ENCODE data around the gene KLHL34.

DNA sequence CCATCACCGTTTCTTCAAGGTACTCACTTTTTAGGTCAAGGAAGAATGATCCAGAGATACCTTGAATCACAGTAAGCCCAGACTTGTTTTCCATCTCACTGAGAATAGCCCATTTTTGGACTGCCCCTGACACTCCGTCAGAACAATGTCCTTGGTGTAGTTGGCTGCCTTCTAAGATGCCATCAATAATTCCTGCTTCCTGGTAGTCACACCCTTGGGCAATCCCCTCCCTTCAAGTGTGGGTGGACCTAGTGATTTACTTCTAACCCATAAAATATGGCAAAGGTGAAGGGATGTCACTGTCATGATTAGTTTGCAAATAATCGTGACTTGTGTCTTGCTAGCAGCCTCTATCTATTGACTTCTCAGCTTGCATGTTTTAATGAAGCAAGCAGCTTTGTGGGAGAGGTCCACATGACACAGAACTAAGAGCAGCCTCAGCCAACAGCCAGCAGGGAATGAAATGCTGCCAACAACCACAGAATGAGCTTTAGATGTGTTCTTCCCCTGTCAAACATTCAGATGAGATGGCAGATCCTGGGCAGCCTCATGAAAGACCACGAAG, 20.0 kb upstream of the KLHL34 start:
- TF ChIP-seq, protein P1, sequence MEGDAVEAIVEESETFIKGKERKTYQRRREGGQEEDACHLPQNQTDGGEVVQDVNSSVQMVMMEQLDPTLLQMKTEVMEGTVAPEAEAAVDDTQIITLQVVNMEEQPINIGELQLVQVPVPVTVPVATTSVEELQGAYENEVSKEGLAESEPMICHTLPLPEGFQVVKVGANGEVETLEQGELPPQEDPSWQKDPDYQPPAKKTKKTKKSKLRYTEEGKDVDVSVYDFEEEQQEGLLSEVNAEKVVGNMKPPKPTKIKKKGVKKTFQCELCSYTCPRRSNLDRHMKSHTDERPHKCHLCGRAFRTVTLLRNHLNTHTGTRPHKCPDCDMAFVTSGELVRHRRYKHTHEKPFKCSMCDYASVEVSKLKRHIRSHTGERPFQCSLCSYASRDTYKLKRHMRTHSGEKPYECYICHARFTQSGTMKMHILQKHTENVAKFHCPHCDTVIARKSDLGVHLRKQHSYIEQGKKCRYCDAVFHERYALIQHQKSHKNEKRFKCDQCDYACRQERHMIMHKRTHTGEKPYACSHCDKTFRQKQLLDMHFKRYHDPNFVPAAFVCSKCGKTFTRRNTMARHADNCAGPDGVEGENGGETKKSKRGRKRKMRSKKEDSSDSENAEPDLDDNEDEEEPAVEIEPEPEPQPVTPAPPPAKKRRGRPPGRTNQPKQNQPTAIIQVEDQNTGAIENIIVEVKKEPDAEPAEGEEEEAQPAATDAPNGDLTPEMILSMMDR (IDR thresholded peaks at IDR 0.05): no peak
- TF ChIP-seq POLR2A (IDR thresholded peaks at IDR 0.05) (no peak), EP300 (IDR thresholded peaks at IDR 0.05) (no peak)
